Left hindlimb (tissue), 1 donor: ENCODE data around the gene SSRP1.
"Not testable (repeated sequence)": the region's sequence is repeated elsewhere in the genome, so short reads cannot be mapped to it uniquely, and the experiment has no call there.

Experiments used
- DNase-seq: peaks from one replicate; pipeline ENCODE4 v3.0.0-alpha.2; 2018

Gene SSRP1

GRCh38 chr11:57358991-57359390, 23.3 kb upstream of the SSRP1 start:
- DNase-seq: peak; percentile 8

GRCh38 chr11:57358543-57358961, 22.9 kb upstream of the SSRP1 start:
- peak; percentile 4 for DNase-seq

DNA sequence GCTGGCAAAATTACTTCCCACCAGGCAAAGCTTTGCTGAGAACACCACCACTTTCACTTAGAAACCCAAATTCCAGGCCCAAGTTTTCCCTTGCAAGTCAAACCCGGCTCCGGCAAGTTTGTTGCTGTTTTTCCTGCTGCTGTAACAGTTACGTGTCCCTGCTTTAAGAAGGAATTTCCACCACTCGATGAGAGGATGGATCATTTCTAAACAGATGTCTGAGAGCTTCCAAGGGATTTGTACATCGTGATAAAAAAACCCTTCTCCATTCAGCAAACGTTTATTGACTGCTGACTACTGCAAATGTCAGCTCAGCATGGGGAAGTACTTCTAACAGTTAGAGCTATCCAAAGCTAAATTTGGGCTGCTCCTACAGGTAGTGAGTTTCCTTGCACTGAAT, 22.2 kb upstream of the SSRP1 start:
- DNase-seq: peak; percentile 22

GRCh38 chr11:57357310-57357709, 21.6 kb upstream of the SSRP1 start:
- peak; percentile 8 for DNase-seq

- DNase-seq: peak; percentile 28
Measured at GRCh38 chr11:57356268-57356667, 20.6 kb upstream of the SSRP1 start.

GRCh38 chr11:57354699-57355098, 19.0 kb upstream of the SSRP1 start:
- DNase-seq: peak; percentile 15

DNA sequence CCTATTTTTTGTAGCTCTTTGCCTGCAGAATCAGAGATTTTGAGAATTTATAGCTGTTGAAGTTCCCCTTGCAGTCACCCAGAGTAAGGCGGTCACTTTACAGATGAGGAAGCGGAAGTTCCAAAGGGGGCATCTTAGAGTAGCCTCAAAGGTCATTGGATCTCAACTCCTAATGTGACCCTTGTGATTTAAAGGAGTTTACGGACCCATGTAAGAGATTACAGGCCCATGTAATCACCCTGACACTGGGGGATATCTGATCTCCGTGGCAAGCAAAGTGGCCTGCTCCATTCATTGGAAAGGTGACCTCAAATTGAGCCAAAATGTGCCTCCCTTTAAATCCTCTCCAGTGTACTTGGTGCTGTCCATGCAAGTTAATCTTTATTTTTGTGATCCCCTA, 18.2 kb upstream of the SSRP1 start:
- DNase-seq: peak; percentile 1

- peak; percentile 10 for DNase-seq
Measured at GRCh38 chr11:57353446-57353845, 17.8 kb upstream of the SSRP1 start.

DNA sequence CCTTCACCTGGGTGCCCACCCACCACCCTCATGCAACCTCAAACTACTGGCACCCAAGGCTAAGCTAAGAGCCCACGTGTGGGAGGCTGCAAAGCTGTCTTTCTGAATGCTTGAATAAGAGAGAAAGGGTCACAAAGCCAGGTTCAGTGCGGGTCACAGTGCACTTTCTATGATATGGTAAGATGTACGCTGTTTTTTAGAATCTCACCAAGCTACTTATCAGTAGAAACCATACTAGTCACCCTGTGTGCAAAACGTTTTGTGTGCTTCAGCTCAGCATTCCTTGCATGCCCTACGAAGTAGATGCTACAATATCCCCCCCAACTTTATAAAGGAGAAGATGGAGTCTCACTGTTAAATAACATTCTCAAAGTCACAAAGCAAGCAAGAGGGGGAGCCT, 17.3 kb upstream of the SSRP1 start:
- peak; percentile 6 for DNase-seq

GRCh38 chr11:57349491-57350274, 14.0 kb upstream of the SSRP1 start:
- DNase-seq: peak; percentile 58

- DNase-seq: no peak
Measured at GRCh38 chr11:57348636-57349313, 13.1 kb upstream of the SSRP1 start.

- no peak for DNase-seq
Measured at GRCh38 chr11:57348052-57348451, 12.4 kb upstream of the SSRP1 start.

GRCh38 chr11:57347336-57347735, 11.6 kb upstream of the SSRP1 start:
- DNase-seq: no peak

DNA sequence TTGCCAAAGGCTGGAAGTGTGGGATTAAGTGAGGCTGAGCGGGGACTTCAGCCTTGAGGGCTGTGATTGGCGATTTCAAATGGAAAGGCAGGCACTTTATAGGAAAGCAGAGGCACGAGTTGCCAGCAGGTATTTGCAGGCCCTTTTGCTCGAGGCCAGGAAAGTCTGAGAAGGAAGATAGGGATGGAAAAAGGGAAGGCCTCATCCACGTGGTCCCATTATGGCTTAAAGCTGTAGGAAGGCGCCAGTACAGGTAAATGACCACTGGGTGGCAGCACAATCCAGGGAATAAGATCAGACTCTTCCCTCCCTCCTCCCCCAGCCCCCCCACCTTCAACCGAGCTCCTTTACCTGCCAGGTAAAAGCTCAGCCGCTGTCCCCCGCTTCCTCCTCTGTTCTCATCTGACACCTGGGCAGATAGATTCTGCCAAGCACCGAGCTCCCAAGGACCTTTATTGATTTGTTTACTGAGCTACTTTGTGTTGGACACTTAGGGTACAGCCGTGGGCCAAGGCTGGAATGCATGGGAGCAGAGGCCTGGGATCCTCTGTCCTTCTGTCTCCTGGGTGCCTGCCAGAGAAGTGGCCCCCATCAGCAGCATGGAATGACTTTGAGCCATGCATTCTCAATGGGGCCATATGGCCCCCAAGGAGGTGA, 10.0 kb upstream of the SSRP1 start:
- peak; percentile 71 for DNase-seq

- no peak for DNase-seq
Measured at GRCh38 chr11:57344826-57345225, 9.1 kb upstream of the SSRP1 start.

- DNase-seq: no peak
Measured at GRCh38 chr11:57343825-57344224, 8.1 kb upstream of the SSRP1 start.

DNA sequence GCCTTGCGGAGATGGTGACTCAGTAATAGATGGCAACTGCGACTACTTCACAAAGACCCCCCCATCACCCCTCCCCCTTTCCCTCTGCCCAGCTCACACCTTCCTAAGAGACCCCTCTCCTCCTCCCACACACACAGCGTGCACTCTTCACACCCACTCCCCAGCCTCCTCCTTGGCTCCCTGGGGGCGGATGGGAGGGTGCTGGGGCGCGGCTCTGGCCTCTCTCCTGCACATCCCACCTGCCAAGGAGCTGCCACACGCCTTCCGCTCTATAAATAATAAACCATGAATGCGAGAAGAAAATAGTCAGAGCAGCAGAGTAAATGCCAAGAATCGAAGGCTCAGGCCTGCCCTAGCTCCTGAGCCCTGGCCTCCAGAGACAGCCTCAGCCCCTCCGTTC, 7.0 kb upstream of the SSRP1 start:
- no peak for DNase-seq

DNA sequence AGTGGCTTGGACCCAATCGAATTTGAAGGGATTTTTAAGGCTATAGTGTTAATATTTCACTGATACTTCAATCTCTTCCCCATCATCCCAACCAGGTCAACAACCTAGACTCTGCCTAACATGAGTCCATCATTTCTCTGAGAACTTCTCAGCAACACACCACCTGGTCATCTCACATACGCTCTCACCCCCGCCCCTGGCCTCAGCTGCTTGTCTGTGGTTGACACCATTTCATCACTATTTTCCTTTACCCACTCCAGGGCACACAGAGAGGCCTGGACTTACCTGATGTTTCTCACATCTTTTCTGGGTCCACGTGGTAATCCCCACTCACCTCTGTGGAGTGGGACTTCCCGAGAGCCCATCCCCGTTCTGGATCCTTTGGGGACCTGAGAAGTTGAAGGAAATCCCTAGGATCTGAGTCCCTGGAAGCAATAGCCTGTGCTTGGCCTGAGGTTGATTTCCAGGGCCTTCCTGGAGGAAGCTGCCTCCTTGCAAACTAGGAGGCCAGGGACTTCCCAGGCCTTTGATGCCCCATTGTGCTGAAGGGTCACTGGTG, 5.6 kb upstream of the SSRP1 start:
- no peak for DNase-seq

DNA sequence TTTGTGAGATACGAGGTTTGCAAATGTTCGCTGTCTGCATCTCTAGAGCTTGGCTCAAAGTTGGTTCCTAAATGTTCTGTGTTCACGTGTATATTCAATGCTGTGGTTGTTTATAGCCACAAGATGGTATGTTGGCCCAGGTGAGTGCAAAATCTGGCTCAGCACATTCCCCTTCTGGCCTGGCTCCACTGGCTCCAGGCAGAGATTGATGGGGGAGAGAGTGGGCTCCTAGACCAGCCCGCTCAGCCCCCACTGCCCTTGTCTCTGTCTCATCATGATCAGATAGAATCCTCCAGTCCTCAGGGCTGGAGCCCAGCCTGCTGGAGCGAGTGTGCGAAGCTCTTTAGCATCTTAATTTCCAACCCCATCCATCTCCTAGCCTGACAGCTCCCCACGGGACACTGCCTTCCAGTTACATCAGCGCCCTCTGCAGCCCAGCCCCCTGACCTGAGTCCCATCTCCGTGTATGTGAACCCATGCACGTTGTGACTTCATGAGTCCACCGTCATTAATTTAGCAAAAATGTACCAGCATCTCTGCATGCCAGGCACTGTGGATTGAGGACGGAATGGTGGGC, 4.4 kb upstream of the SSRP1 start:
- DNase-seq: no peak

- DNase-seq: no peak
Measured at GRCh38 chr11:57339328-57339727, 3.6 kb upstream of the SSRP1 start.

DNA sequence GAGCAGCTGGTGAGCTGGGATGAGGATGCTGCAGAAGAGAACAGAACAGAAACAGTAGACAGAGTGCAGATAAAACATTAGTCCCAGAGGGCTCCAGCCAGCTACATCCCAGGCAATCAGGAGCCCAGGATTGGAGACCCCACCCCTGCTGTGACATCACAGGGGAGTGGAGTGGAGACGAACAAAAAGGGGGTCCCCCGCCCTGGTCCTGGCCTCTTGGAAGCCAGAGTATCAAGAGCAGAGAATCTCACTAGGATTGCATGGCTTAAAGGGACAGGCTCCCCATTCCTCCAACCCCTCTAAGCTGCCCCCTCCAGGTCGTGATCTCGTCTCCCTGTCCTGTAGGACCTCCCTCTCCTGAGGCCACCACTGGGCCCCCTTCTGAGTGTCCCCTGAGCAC, 2.5 kb upstream of the SSRP1 start, which contains the start of gene P2RX3:
Gene P2RX3, plus strand, starts transcription at position 211 of the 400 bp plus-strand sequence. CDS start 199 bp downstream, outside the sequence.
- DNase-seq: no peak

- DNase-seq: not testable (repeated sequence)
Measured at GRCh38 chr11:57336856-57337255, 1.2 kb upstream of the SSRP1 start.

- no peak for DNase-seq
Measured at GRCh38 chr11:57336111-57336666, 497 bp upstream of the SSRP1 start.
